Activated CD8-positive, alpha-beta memory T cell treated with anti-CD3 and anti-CD28 coated beads for 4 hours (primary cell): ENCODE data around the gene ANKFN1.
"Not testable (repeated sequence)": the region's sequence is repeated elsewhere in the genome, so short reads cannot be mapped to it uniquely, and the experiment has no call there.

Source experiments
- DNase-seq, 2 donors: peaks; one replicate each; pipeline ENCODE4 v3.0.0-alpha.2; 2020; ENCODE audit warnings: low read depth in 2 of 2

The ANKFN1 gene

GRCh38 chr17:56325313-56326000, 172.2 kb downstream of the ANKFN1 start:
- no peak for DNase-seq

- no peak for DNase-seq
Observed at GRCh38 chr17:56326001-56326359, 172.7 kb downstream of the ANKFN1 start.

- no peak for DNase-seq
Observed at GRCh38 chr17:56347639-56348038, 194.4 kb downstream of the ANKFN1 start.

- no peak for DNase-seq
Observed at GRCh38 chr17:56350592-56350991, 197.3 kb downstream of the ANKFN1 start.

GRCh38 chr17:56351675-56352074, 198.4 kb downstream of the ANKFN1 start:
- DNase-seq: no peak

- no peak for DNase-seq
Observed at GRCh38 chr17:56358651-56359050, 205.4 kb downstream of the ANKFN1 start.

- no peak for DNase-seq
Observed at GRCh38 chr17:56359518-56359917, 206.2 kb downstream of the ANKFN1 start.

- no peak for DNase-seq
Observed at GRCh38 chr17:56367366-56367765, 214.1 kb downstream of the ANKFN1 start.

- DNase-seq: no peak
Observed at GRCh38 chr17:56373981-56374833, 220.9 kb downstream of the ANKFN1 start.

- no peak for DNase-seq
Observed at GRCh38 chr17:56389356-56389755, 236.1 kb downstream of the ANKFN1 start.

- no peak for DNase-seq
Observed at GRCh38 chr17:56392321-56392720, 239.0 kb downstream of the ANKFN1 start.

- no peak for DNase-seq
Observed at GRCh38 chr17:56393156-56393555, 239.9 kb downstream of the ANKFN1 start.

- DNase-seq: no peak
Observed at GRCh38 chr17:56395787-56396186, 242.5 kb downstream of the ANKFN1 start.

- no peak for DNase-seq
Observed at GRCh38 chr17:56407086-56407485, 253.8 kb downstream of the ANKFN1 start.

- DNase-seq: not testable (repeated sequence)
Observed at GRCh38 chr17:56412356-56412755, 259.1 kb downstream of the ANKFN1 start.

- no peak for DNase-seq
Observed at GRCh38 chr17:56416682-56417351, 263.5 kb downstream of the ANKFN1 start.

GRCh38 chr17:56424005-56424404, 270.7 kb downstream of the ANKFN1 start:
- DNase-seq: no peak

- no peak for DNase-seq
Observed at GRCh38 chr17:56424543-56425044, 271.3 kb downstream of the ANKFN1 start.

- DNase-seq: no peak
Observed at GRCh38 chr17:56425483-56425882, 272.2 kb downstream of the ANKFN1 start.

GRCh38 chr17:56426901-56427300, 273.6 kb downstream of the ANKFN1 start:
- no peak for DNase-seq

GRCh38 chr17:56431736-56432135, 278.5 kb downstream of the ANKFN1 start:
- no peak for DNase-seq

- no peak for DNase-seq
Observed at GRCh38 chr17:56432443-56432842, 279.2 kb downstream of the ANKFN1 start.
